Measurements from ENCODE around the gene WASF3. TPM values are rescaled to one million over a fixed set of nuclear protein-coding genes. Genes with fewer than 3 reads are reported as not detected.

The WASF3 gene
- polyA plus RNA-seq, 3 donors = not detected

GRCh38 chr13:26716984-26717383 is 159.5 kb downstream of the WASF3 start:
- no peak for TF ChIP-seq CTCF (IDR thresholded peaks at IDR 0.05)
- H3K4me2 ChIP-seq (replicated peaks; ENCODE audit: extremely low read depth, low read length, poor library complexity, severe bottlenecking) = no peak overlapping the region
- Mint-ChIP-seq H3K36me3 (no peaks in the 10 kb centered on the region), H3K27ac (no peak overlapping the region), H3K4me1 (peaks cover 17% of the 10 kb centered on the region), H3K4me3 (no peak overlapping the region), H3K27me3 (ENCODE audit: low read depth in 3 of 3) (peaks cover 0 to 3% (median 2%) of the 10 kb centered on the region in 3 donors), H3K9me3 (peaks cover 3 to 10% (median 5%) of the 10 kb centered on the region in 7 donors)
- H3K27ac ChIP-seq (ENCODE audit: low read depth in 1 of 2, low read length in 2 of 2) = no peak overlapping the region
- no peaks in the 10 kb centered on the region for H4K20me1 ChIP-seq (ENCODE audit: insufficient read depth, low read length)
- H3K9ac ChIP-seq (ENCODE audit: insufficient read depth, low read length, poor library complexity, severe bottlenecking) = no peak overlapping the region
- no peak overlapping the region for H3K4me3 ChIP-seq (replicated peaks in 1 of 3; ENCODE audit: low read depth in 2 of 3, low read length in 3 of 3)
- intact Hi-C loops (cut with micrococcal nuclease) = no loop called here
- H3K4me1 ChIP-seq (ENCODE audit: control insufficient read depth in 1 of 2, insufficient read depth in 2 of 2, low read length in 2 of 2) = peaks cover 11 to 14% of the 10 kb centered on the region in 2 donors
- 86% methylated on average over 1 of the region's 3 CpGs for WGBS (ENCODE audit: insufficient coverage)
- no peaks in the 10 kb centered on the region for H3K36me3 ChIP-seq (replicated peaks in 1 of 2; ENCODE audit: control insufficient read depth in 1 of 2, insufficient read depth in 2 of 2, low read length in 2 of 2)
- H3K27me3 ChIP-seq (ENCODE audit: control insufficient read depth in 2 of 2, insufficient read depth in 2 of 2, low read length in 2 of 2) = no peaks in the 10 kb centered on the region
- H3K9me3 ChIP-seq (replicated peaks in 1 of 2; ENCODE audit: control insufficient read depth in 1 of 2, insufficient read depth in 1 of 2, low read length in 2 of 2) = peaks cover 0 to 4% of the 10 kb centered on the region in 2 donors
- no peaks in the 10 kb centered on the region for H3K79me2 ChIP-seq (ENCODE audit: insufficient read depth, low read length)
- H2AFZ ChIP-seq (ENCODE audit: insufficient read depth, low read depth, low read length, poor library complexity, severe bottlenecking) = no peak overlapping the region
- no peak for DNase-seq

GRCh38 chr13:26718146-26718545 is 160.7 kb downstream of the WASF3 start:
- H3K27me3 Mint-ChIP-seq (ENCODE audit: low read depth in 3 of 3) = peaks cover 0 to 4% (median 0%) of the 10 kb centered on the region in 3 donors
- DNase-seq = no peak
- Histone ChIP-seq H3K4me1 (ENCODE audit: control insufficient read depth in 1 of 2, insufficient read depth in 2 of 2, low read length in 2 of 2) (peaks cover 12 to 17% of the 10 kb centered on the region in 2 donors), H3K9me3 (replicated peaks in 1 of 2; ENCODE audit: control insufficient read depth in 1 of 2, insufficient read depth in 1 of 2, low read length in 2 of 2) (peaks cover 0 to 4% of the 10 kb centered on the region in 2 donors), H3K27me3 (ENCODE audit: control insufficient read depth in 2 of 2, insufficient read depth in 2 of 2, low read length in 2 of 2) (no peaks in the 10 kb centered on the region), H2AFZ (ENCODE audit: insufficient read depth, low read depth, low read length, poor library complexity, severe bottlenecking) (no peak overlapping the region), H4K20me1 (ENCODE audit: insufficient read depth, low read length) (no peaks in the 10 kb centered on the region), H3K36me3 (replicated peaks in 1 of 2; ENCODE audit: control insufficient read depth in 1 of 2, insufficient read depth in 2 of 2, low read length in 2 of 2) (no peaks in the 10 kb centered on the region), H3K79me2 (ENCODE audit: insufficient read depth, low read length) (no peaks in the 10 kb centered on the region), H3K4me3 (replicated peaks in 1 of 3; ENCODE audit: low read depth in 2 of 3, low read length in 3 of 3) (no peak overlapping the region), H3K27ac (ENCODE audit: low read depth in 1 of 2, low read length in 2 of 2) (no peak overlapping the region), H3K9ac (ENCODE audit: insufficient read depth, low read length, poor library complexity, severe bottlenecking) (no peak overlapping the region), H3K4me2 (replicated peaks; ENCODE audit: extremely low read depth, low read length, poor library complexity, severe bottlenecking) (no peak overlapping the region)
- no peak overlapping the region for H3K4me3 Mint-ChIP-seq
- 51% methylated on average over 3 of the region's 8 CpGs for WGBS (ENCODE audit: insufficient coverage)
- H3K27ac Mint-ChIP-seq = no peak overlapping the region
- H3K36me3 Mint-ChIP-seq = no peaks in the 10 kb centered on the region
- intact Hi-C loops (cut with micrococcal nuclease) = no loop called here
- TF ChIP-seq CTCF (IDR thresholded peaks at IDR 0.05) = no peak
- peaks cover 23% of the 10 kb centered on the region for H3K4me1 Mint-ChIP-seq
- peaks cover 0 to 3% (median 0%) of the 10 kb centered on the region in 7 donors for H3K9me3 Mint-ChIP-seq

Data from CD14-positive monocyte (primary cell).